Measurements from ENCODE around the gene SUPT6H.

DNA sequence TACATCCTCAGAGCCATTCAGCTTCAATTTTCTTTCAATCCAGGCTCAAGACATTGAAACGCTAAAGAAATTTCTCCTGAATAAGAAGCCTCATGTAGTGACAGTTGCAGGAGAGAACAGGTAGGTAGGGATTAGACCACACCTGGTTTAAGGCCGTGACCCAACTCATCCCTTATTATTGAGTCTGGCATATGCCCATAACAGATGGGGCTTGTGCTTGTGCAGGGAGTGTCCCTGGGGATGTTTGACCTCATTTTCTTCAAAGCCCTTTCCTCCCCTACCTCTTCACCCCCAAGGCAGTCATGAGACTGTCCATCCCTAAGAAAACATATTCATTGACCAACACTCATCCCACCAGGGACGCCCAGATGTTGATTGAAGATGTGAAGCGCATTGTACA is 24.3 kb downstream of the SUPT6H start:
- TF ChIP-seq, protein P1, sequence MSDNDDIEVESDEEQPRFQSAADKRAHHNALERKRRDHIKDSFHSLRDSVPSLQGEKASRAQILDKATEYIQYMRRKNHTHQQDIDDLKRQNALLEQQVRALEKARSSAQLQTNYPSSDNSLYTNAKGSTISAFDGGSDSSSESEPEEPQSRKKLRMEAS (IDR thresholded peaks at IDR 0.05; ENCODE audit: low read depth), result no peak
- TF ChIP-seq, protein P2, sequence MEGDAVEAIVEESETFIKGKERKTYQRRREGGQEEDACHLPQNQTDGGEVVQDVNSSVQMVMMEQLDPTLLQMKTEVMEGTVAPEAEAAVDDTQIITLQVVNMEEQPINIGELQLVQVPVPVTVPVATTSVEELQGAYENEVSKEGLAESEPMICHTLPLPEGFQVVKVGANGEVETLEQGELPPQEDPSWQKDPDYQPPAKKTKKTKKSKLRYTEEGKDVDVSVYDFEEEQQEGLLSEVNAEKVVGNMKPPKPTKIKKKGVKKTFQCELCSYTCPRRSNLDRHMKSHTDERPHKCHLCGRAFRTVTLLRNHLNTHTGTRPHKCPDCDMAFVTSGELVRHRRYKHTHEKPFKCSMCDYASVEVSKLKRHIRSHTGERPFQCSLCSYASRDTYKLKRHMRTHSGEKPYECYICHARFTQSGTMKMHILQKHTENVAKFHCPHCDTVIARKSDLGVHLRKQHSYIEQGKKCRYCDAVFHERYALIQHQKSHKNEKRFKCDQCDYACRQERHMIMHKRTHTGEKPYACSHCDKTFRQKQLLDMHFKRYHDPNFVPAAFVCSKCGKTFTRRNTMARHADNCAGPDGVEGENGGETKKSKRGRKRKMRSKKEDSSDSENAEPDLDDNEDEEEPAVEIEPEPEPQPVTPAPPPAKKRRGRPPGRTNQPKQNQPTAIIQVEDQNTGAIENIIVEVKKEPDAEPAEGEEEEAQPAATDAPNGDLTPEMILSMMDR (IDR thresholded peaks at IDR 0.05), result no peak
- no peak for TF ChIP-seq FOSL2 (IDR thresholded peaks at IDR 0.05; ENCODE audit: borderline replicate concordance, low read depth)
- TF ChIP-seq EP300 (IDR thresholded peaks at IDR 0.05; ENCODE audit: borderline replicate concordance in 1 of 2, low read depth in 1 of 2, low read length in 1 of 2), result no peak
- TF ChIP-seq POLR2AphosphoS5 (IDR thresholded peaks at IDR 0.05; ENCODE audit: low read depth, low read length), result no peak
- TF ChIP-seq CHD2 (IDR thresholded peaks at IDR 0.05; ENCODE audit: low read length, partially characterized antibody), result no peak
- TF ChIP-seq GABPA (IDR thresholded peaks at IDR 0.05; ENCODE audit: low read depth), result no peak
- no peak for TF ChIP-seq TAF1 (IDR thresholded peaks at IDR 0.05; ENCODE audit: borderline replicate concordance, low read depth, low read length)
- no peak for TF ChIP-seq SIN3A (IDR thresholded peaks at IDR 0.05; ENCODE audit: borderline replicate concordance, low read depth, low read length)
- no peak for TF ChIP-seq TCF12 (IDR thresholded peaks at IDR 0.05)
- TF ChIP-seq MXI1 (IDR thresholded peaks at IDR 0.05; ENCODE audit: low read depth, low read length), result no peak
- no peak for TF ChIP-seq MEF2A (IDR thresholded peaks at IDR 0.05; ENCODE audit: borderline replicate concordance, low read depth)
